SK-N-SH (cell line): ENCODE results near the gene SNX5. TPM values are rescaled to one million over a fixed set of nuclear protein-coding genes. Genes with fewer than 3 reads are reported as not detected.

Experiments
- CTCF ChIA-PET: fragments of 300-600, 350-600 bp; formaldehyde crosslinking; extraction: SDS; loops from one replicate; lab custom pipeline; 2021; lab: Yijun Ruan, JAX
- POLR2A ChIA-PET: fragments of 350-600 bp; sonication (Branson Sonifier 250); formaldehyde crosslinking; extraction: SDS; loops from one replicate; lab custom pipeline; 2020; ENCODE audit warnings: antibody characterized with exemption, inconsistent platforms; lab: Yijun Ruan, JAX
- DNase-seq: peaks from one replicate; pipeline ENCODE4 v3.0.0; 2012
- H2AFZ ChIP-seq: fragments of 200-600 bp; sonication (generic); 2 replicates; pipeline ENCODE4 v1.8.1; 2016; ENCODE audit warnings: antibody characterized with exemption, mild to moderate bottlenecking, low read depth
- H3F3A ChIP-seq: fragments of 200-600 bp; sonication (generic); replicated peaks from 2 replicates; pipeline ENCODE3; 2016; ENCODE audit warnings: antibody characterized with exemption, mild to moderate bottlenecking; ENCODE audit not compliant: insufficient read depth
- H3K27ac ChIP-seq, 2 experiments: fragments of 200-500 bp in 1 of 2; fragments of 200-600 bp in 1 of 2; sonication (Bioruptor generic) in 1 of 2; sonication (generic), shearing (Covaris generic) in 1 of 2; 2 replicates each; pipeline versions ENCODE4 v1.5.1 to v1.6.1; 2014 to 2016; ENCODE audit warnings: low read depth in 2 of 2, inconsistent platforms in 1 of 2, low read length in 1 of 2, mild to moderate bottlenecking in 1 of 2, mixed read lengths in 1 of 2
- H3K27me3 ChIP-seq: fragments of 200-600 bp; sonication (generic), shearing (Covaris generic); 2 replicates; pipeline ENCODE4 v1.6.1; 2016; ENCODE audit warnings: mixed run types; ENCODE audit not compliant: insufficient read depth
- H3K36me3 ChIP-seq, 2 experiments: fragments of 200-500 bp in 1 of 2; fragments of 200-600 bp in 1 of 2; sonication (Bioruptor generic) in 1 of 2; sonication (generic) in 1 of 2; replicated peaks in 1 of 2; 2 replicates each; pipeline versions ENCODE3 to v1.5.1; 2014 to 2016; ENCODE audit warnings: low read length in 1 of 2, mild to moderate bottlenecking in 1 of 2; ENCODE audit not compliant: insufficient read depth in 2 of 2, control insufficient read depth in 1 of 2
- H3K4me1 ChIP-seq, 2 experiments: fragments of 200-500 bp in 1 of 2; fragments of 200-600 bp in 1 of 2; sonication (Bioruptor generic) in 1 of 2; sonication (generic), shearing (Covaris generic) in 1 of 2; 2 replicates each; pipeline versions ENCODE4 v1.5.1 to v1.6.1; 2014 to 2016; ENCODE audit warnings: low read depth in 1 of 2, low read length in 1 of 2, mixed run types in 1 of 2; ENCODE audit not compliant: insufficient read depth in 2 of 2, control insufficient read depth in 1 of 2
- H3K4me2 ChIP-seq: fragments of 200-600 bp; sonication (generic), shearing (Covaris generic); 2 replicates; pipeline ENCODE4 v1.6.1; 2017; ENCODE audit warnings: mixed run types
- H3K4me3 ChIP-seq, 2 experiments: fragments of 200-500 bp in 1 of 2; fragments of 200-600 bp in 1 of 2; sonication (Bioruptor generic) in 1 of 2; sonication (generic), shearing (Covaris generic) in 1 of 2; 2 replicates each; pipeline versions ENCODE4 v1.5.1 to v1.8.1; 2014 to 2016; ENCODE audit warnings: low read depth in 2 of 2, inconsistent platforms in 1 of 2, low read length in 1 of 2, mild to moderate bottlenecking in 1 of 2, mixed read lengths in 1 of 2, moderate library complexity in 1 of 2
- H3K79me2 ChIP-seq: fragments of 200-600 bp; sonication (generic); 2 replicates; pipeline ENCODE4 v1.8.1; 2017; ENCODE audit warnings: mild to moderate bottlenecking; ENCODE audit not compliant: insufficient read depth
- H3K9ac ChIP-seq: fragments of 200-600 bp; sonication (generic); 2 replicates; pipeline ENCODE4 v1.6.1; 2017; ENCODE audit warnings: mixed run types
- H3K9me2 ChIP-seq: fragments of 200-600 bp; sonication (generic); 2 replicates; pipeline ENCODE4 v1.6.1; 2017; ENCODE audit warnings: mixed run types
- H3K9me3 ChIP-seq: fragments of 200-600 bp; sonication (generic); 2 replicates; pipeline ENCODE4 v1.6.1; 2017; ENCODE audit warnings: mixed run types, mild to moderate bottlenecking, moderate library complexity
- H4K20me1 ChIP-seq: fragments of 200-600 bp; sonication (generic); 2 replicates; pipeline ENCODE4 v1.6.1; 2017; ENCODE audit warnings: mild to moderate bottlenecking, mixed run types; ENCODE audit not compliant: insufficient read depth
- CHD2 ChIP-seq: fragments of 150-350 bp; IDR thresholded peaks from 2 replicates; pipeline ENCODE4 v1.6.1; 2018; ENCODE audit warnings: low read length; ENCODE audit not compliant: partially characterized antibody
- EP300 ChIP-seq, 2 experiments: IDR thresholded peaks; 2 replicates each; pipeline versions ENCODE4 v1.4.0 to v1.6.1; 2012; ENCODE audit warnings: borderline replicate concordance in 1 of 2, low read depth in 1 of 2, low read length in 1 of 2
- EZH2phosphoT487 ChIP-seq: fragments of 200-600 bp; sonication (generic); IDR thresholded peaks from 2 replicates; pipeline ENCODE4 v1.6.1; 2017; ENCODE audit warnings: low read depth, mixed run types, mild to moderate bottlenecking, antibody characterized with exemption, moderate library complexity, borderline replicate concordance
- FOSL2 ChIP-seq: IDR thresholded peaks from 2 replicates; pipeline ENCODE4 v1.4.0; 2012; ENCODE audit warnings: low read depth, mild to moderate bottlenecking, moderate library complexity, borderline replicate concordance
- FOXM1 ChIP-seq: IDR thresholded peaks from 2 replicates; pipeline ENCODE4 v1.4.0; 2012; ENCODE audit warnings: low read depth, mild to moderate bottlenecking
- GABPA ChIP-seq: IDR thresholded peaks from 2 replicates; pipeline ENCODE4 v1.4.0; 2012; ENCODE audit warnings: low read depth, mild to moderate bottlenecking
- MAX ChIP-seq: IDR thresholded peaks from 2 replicates; pipeline ENCODE4 v1.4.0; 2012; ENCODE audit warnings: low read depth
- MXI1 ChIP-seq: IDR thresholded peaks from 2 replicates; pipeline ENCODE4 v1.6.1; 2012; ENCODE audit warnings: mild to moderate bottlenecking, low read depth, low read length, improper control_type of control experiment
- NFIC ChIP-seq: IDR thresholded peaks from 2 replicates; pipeline ENCODE4 v1.4.0; 2012; ENCODE audit warnings: borderline replicate concordance
- NRF1 ChIP-seq: IDR thresholded peaks from 2 replicates; pipeline ENCODE4 v1.6.1; 2012; ENCODE audit warnings: low read depth, mild to moderate bottlenecking, low read length
- RCOR1 ChIP-seq: fragments of 150-350 bp; IDR thresholded peaks from 2 replicates; pipeline ENCODE4 v1.6.1; 2017; ENCODE audit warnings: antibody characterized with exemption, low read length
- RFX5 ChIP-seq: IDR thresholded peaks from 2 replicates; pipeline ENCODE4 v1.6.1; 2012; ENCODE audit warnings: mild to moderate bottlenecking, improper control_type of control experiment, low read length
- SIN3A ChIP-seq: IDR thresholded peaks from 2 replicates; pipeline ENCODE4 v1.6.1; 2012; ENCODE audit warnings: low read depth, mild to moderate bottlenecking, low read length, moderate library complexity, borderline replicate concordance
- SMC3 ChIP-seq: IDR thresholded peaks from 2 replicates; pipeline ENCODE4 v1.6.1; 2012; ENCODE audit warnings: low read depth, low read length, improper control_type of control experiment
- TAF1 ChIP-seq: IDR thresholded peaks from 2 replicates; pipeline ENCODE4 v1.6.1; 2012; ENCODE audit warnings: low read depth, mild to moderate bottlenecking, low read length, moderate library complexity, borderline replicate concordance
- TEAD4 ChIP-seq: IDR thresholded peaks from 2 replicates; pipeline ENCODE4 v1.4.0; 2012; ENCODE audit warnings: mild to moderate bottlenecking, borderline replicate concordance; ENCODE audit not compliant: insufficient read depth
- USF1 ChIP-seq: IDR thresholded peaks from 2 replicates; pipeline ENCODE4 v1.4.0; 2012; ENCODE audit warnings: low read depth, borderline replicate concordance
- YY1 ChIP-seq: IDR thresholded peaks from 2 replicates; pipeline ENCODE4 v1.4.0; 2012; ENCODE audit warnings: low read depth, mild to moderate bottlenecking
- WGBS: methylation state at CpG from one replicate; pipeline ENCODE4 v1.1.6; 2017; ENCODE audit warnings: low lambda C conversion rate; 5-methylcytosine and 5-hydroxymethylcytosine counted together
- polyA plus RNA-seq, 3 experiments: library from polyadenylated mRNA; depleted of rRNA; stranded (reverse); fragments of >200 nt; gene quantifications; 2 replicates each; pipeline ENCODE4 v1.2.3, GENCODE V29; 2012
- TF ChIP-seq, protein P1 (sequence below): fragments of 150-350 bp; IDR thresholded peaks from 2 replicates; pipeline ENCODE4 v1.6.1; 2017; ENCODE audit warnings: antibody characterized with exemption, low read length, low read depth, borderline replicate concordance
- TF ChIP-seq, protein P2 (sequence below): IDR thresholded peaks from 2 replicates; pipeline ENCODE4 v1.4.0; 2012; ENCODE audit warnings: low read depth, borderline replicate concordance

Gene SNX5
- polyA plus RNA-seq, 1 of the 3 experiments (the other 2 are of a cell fraction), result 76.2 TPM

GRCh38 chr20:17955302-17955701, 13.3 kb downstream of the SNX5 start:
- Histone ChIP-seq H3K9me2 (no peaks in the 10 kb centered on the region), H3K27ac (no peak overlapping the region), H4K20me1 (peaks cover 49% of the 10 kb centered on the region), H3K79me2 (peaks cover 96% of the 10 kb centered on the region), H3K4me3 (no peak overlapping the region), H3K4me1 (peaks cover 9 to 10% of the 10 kb centered on the region in 2 experiments; a peak in 3 of 4 replicates), H3K4me2 (no peak overlapping the region), H3K36me3 (peaks cover 51 to 58% of the 10 kb centered on the region in 2 experiments), H2AFZ (no peak overlapping the region), H3K9me3 (no peaks in the 10 kb centered on the region), H3F3A (peaks cover 5% of the 10 kb centered on the region), H3K27me3 (no peaks in the 10 kb centered on the region), H3K9ac (no peak overlapping the region)
- TF ChIP-seq, protein P1, sequence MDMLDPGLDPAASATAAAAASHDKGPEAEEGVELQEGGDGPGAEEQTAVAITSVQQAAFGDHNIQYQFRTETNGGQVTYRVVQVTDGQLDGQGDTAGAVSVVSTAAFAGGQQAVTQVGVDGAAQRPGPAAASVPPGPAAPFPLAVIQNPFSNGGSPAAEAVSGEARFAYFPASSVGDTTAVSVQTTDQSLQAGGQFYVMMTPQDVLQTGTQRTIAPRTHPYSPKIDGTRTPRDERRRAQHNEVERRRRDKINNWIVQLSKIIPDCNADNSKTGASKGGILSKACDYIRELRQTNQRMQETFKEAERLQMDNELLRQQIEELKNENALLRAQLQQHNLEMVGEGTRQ, result no peak
- TF ChIP-seq MXI1, result no peak
- no peak for TF ChIP-seq USF1
- no peak for TF ChIP-seq FOXM1
- TF ChIP-seq CHD2, result no peak
- no peak for TF ChIP-seq NRF1
- no peak for TF ChIP-seq SMC3
- TF ChIP-seq NFIC, result no peak
- TF ChIP-seq RFX5, result no peak
- no peak for TF ChIP-seq TEAD4
- TF ChIP-seq FOSL2, result no peak
- TF ChIP-seq, protein P2, sequence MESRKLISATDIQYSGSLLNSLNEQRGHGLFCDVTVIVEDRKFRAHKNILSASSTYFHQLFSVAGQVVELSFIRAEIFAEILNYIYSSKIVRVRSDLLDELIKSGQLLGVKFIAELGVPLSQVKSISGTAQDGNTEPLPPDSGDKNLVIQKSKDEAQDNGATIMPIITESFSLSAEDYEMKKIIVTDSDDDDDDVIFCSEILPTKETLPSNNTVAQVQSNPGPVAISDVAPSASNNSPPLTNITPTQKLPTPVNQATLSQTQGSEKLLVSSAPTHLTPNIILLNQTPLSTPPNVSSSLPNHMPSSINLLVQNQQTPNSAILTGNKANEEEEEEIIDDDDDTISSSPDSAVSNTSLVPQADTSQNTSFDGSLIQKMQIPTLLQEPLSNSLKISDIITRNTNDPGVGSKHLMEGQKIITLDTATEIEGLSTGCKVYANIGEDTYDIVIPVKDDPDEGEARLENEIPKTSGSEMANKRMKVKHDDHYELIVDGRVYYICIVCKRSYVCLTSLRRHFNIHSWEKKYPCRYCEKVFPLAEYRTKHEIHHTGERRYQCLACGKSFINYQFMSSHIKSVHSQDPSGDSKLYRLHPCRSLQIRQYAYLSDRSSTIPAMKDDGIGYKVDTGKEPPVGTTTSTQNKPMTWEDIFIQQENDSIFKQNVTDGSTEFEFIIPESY, result no peak
- no peak for TF ChIP-seq SIN3A
- TF ChIP-seq EZH2phosphoT487, result no peak
- no peak for TF ChIP-seq RCOR1
- no peak for TF ChIP-seq TAF1
- no peak for TF ChIP-seq YY1
- TF ChIP-seq EP300 (IDR thresholded peaks at IDR 0.05; ENCODE audit: borderline replicate concordance in 1 of 2, low read depth in 1 of 2, low read length in 1 of 2), result no peak
- no peak for TF ChIP-seq MAX
- no peak for TF ChIP-seq GABPA
- POLR2A ChIA-PET, result no interaction called here
- CTCF ChIA-PET, result interaction anchor here (1.3 to 3.3 kb wide), 4 partner anchors 12 to 450 kb away, joined by 4 to 11 read pairs (median 4); partner anchors contain the start of gene SNX5
- DNase-seq, result no peak
- WGBS, result 74% methylated on average over 3 of the region's 3 CpGs
